C4-2B (cell line): ENCODE measurements around the gene GGCX.
"Not testable (repeated sequence)": the region's sequence is repeated elsewhere in the genome, so short reads cannot be mapped to it uniquely, and the experiment has no call there.

Source experiments
- H3K27ac ChIP-seq: fragments of 450-650 bp; 2 replicates; pipeline ENCODE4 v1.5.1; 2017
- CTCF ChIP-seq: fragments of 450-650 bp; conservative IDR thresholded peaks from 2 replicates; pipeline ENCODE4 v1.5.1; 2017; ENCODE audit warnings: mild to moderate bottlenecking
- ZFX ChIP-seq: fragments of 450-650 bp; IDR thresholded peaks from 2 replicates; pipeline ENCODE4 v1.6.1; 2017

The GGCX gene

GRCh38 chr2:85561280-85562212, at the start of gene GGCX:
TSS of gene GGCX (minus strand) at chr2:85561493. CDS start at chr2:85561428, 65 bp downstream.
- TF ChIP-seq ZFX = peak; percentile 17; the same call in 1 of the 2 replicates
- no peak for TF ChIP-seq CTCF
- H3K27ac ChIP-seq = peak within 1 kb of the TSS; percentile 84

- TF ChIP-seq CTCF (no peak), ZFX (no peak)
- H3K27ac ChIP-seq = no peak overlapping the region; the same call in 1 of the 2 replicates
These were observed 46.2 kb upstream of the GGCX start for GRCh38 chr2:85607268-85608215.

GRCh38 chr2:85606116-85606455, 44.8 kb upstream of the GGCX start:
- H3K27ac ChIP-seq = no peak overlapping the region

GRCh38 chr2:85605406-85606115, 44.3 kb upstream of the GGCX start:
- no peak for TF ChIP-seq CTCF
- TF ChIP-seq ZFX = no peak
- H3K27ac ChIP-seq = no peak overlapping the region

More at GRCh38 chr2:85606116-85606455, 44.8 kb upstream of the GGCX start:
- TF ChIP-seq CTCF (no peak), ZFX (no peak)

- TF ChIP-seq CTCF (no peak), ZFX (no peak)
- H3K27ac ChIP-seq = no peak overlapping the region
These were observed 43.5 kb upstream of the GGCX start for GRCh38 chr2:85604568-85605339.

GRCh38 chr2:85604133-85604444, 42.8 kb upstream of the GGCX start:
- H3K27ac ChIP-seq = not testable (repeated sequence)
